GM18526 (cell line): ENCODE results near the gene F8A1.
"Not testable (repeated sequence)": the region's sequence is repeated elsewhere in the genome, so short reads cannot be mapped to it uniquely, and the experiment has no call there.

Source experiments
- POLR2A ChIP-seq: IDR thresholded peaks from 3 replicates; pipeline ENCODE4 v1.6.1; 2011; ENCODE audit not compliant: insufficient read length; ENCODE audit errors: extremely low read depth

F8A1 gene

GRCh38 chrX:154886069-154886788 is at the start of gene F8A1:
Gene F8A1, plus strand, starts transcription at chrX:154886355. Its CDS starts 20 bp downstream, at chrX:154886375.
- not testable (repeated sequence) for TF ChIP-seq POLR2A

- no peak for TF ChIP-seq POLR2A
These were observed 45.3 kb upstream of the F8A1 start for GRCh38 chrX:154840856-154841255.

- TF ChIP-seq POLR2A, result no peak
These were observed 35.1 kb upstream of the F8A1 start for GRCh38 chrX:154850957-154851611.

DNA sequence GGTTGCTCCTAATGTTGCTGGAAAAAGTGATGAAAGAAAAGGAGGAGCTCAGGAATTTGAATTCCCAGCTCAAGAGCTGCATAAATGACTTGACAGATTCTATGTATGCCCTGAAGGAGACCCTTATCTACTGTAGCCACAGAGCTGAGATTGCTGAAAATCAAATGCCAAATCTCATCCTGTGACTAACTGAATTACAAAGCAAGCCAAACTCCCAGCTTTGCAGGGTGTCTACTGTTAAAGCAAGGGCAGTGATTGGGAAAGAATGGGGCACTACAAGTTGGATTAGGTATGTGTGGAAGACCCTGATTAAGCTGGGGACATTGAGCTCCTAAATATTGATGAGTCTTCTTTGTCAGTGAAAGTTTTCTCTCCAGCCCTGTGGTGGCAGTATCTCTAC is 30.9 kb upstream of the F8A1 start:
- TF ChIP-seq POLR2A, result no peak

DNA sequence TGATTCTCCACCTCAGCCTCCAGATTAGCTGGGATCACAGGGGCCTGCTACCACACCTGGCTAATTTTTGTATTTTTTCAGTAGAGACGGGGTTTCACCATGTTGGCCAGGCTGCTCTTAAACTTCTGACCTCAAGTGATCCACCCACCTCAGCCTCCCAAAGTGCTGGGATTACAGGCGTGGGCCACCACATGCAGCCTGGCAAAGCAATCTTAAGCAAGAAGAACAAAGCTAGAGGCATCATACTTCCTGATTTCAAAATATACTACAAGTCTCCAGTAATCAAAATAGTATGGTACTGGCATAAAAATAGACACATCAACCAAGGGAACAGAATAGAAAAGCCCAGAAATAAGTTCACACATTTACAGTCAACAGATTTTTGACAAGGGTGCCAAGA is 12.8 kb upstream of the F8A1 start:
- no peak for TF ChIP-seq POLR2A

DNA sequence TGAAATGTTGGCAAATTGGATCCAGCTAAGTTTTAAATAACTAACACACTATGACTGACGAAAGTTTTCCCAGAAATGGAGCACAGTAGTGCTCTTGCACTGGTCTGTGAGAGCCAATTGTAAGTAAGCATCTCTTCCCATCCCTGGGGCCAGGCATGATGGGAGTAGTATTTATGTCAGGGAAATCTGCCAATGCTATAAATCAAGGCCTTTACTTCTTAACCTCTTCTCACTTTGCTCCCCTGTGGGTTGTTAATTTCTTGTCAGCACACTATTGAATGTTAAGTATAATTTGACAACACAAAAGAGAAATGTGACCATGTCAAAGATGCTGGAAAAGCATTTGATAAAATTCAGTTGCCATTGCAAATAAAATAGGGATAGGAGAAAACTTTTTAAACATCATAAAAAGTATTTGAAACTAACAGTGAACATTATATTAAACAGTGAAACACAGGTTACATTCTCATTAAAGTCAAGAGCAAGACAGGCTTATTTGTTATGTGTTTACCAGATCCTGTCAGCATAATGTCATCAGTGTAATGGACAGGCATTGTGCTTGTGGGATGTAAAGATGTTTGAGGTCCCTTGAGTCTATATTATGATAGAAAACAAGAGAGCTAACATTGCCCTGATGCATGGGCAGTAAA is 5.0 kb downstream of the F8A1 start:
- TF ChIP-seq POLR2A, result no peak

DNA sequence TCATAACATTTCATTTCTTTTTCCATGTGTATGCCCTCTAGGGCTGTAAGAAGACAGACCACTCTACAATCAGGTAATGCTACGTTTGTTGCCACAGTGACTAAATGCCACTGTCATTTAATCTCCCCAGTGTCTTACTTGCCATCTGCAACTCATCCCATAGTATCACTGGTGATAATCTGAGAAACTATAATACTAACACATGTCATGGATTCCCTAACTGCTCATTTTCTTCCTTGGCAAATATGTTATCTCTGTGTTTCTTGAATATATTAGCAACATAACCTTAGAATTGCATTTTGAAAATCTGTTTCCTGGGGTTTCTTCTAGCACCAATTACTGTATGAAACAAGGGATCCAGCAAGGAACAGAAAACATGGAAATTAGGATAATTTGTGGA is 6.1 kb downstream of the F8A1 start:
- TF ChIP-seq POLR2A, result no peak

DNA sequence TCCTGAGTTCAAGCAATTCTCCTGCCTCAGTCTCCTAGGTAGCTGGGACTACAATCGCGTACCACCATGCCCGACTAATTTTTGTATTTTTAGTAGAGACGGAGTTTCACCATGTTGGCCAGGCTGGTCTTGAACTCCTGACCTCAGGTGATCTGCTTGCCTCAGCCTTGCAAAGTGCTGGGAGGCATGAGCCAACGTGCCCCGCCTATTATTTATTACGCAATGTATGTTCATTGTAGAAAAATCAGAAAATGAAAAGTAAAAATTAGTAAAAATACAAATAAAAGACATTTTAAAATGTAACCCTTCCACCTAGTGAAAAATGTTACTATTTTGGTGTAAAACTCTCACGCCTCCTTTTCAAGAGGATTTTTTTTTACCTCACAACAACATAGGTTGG is 14.2 kb downstream of the F8A1 start:
- no peak for TF ChIP-seq POLR2A

DNA sequence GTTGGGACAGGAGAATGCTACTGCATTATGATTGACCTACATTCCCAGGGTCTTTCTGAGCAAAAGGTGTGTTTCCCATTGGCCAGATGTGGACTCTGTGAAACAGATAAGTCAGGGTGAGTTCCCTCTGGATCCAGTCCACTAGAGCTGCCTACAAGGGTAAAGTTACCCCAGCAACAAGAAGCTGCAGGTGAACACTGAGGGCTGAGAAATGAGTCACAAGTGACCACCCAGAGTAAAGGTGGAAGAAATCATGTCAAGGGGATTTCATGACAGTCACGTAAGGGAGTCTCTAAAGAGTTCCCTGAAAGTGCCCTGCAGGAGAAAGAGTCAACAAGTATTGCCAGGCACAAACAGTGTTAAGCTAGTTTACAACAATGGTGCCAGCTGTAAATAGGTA is 16.3 kb downstream of the F8A1 start:
- TF ChIP-seq POLR2A, result no peak

GRCh38 chrX:154908821-154909220 is 22.7 kb downstream of the F8A1 start:
- no peak for TF ChIP-seq POLR2A

GRCh38 chrX:154914052-154914451 is 27.9 kb downstream of the F8A1 start:
- TF ChIP-seq POLR2A, result no peak

GRCh38 chrX:154918060-154918483 is 31.9 kb downstream of the F8A1 start:
- TF ChIP-seq POLR2A, result no peak
